CD8-positive, alpha-beta memory T cell (primary cell): ENCODE results near the gene CIB4. TPM values are rescaled to one million over a fixed set of nuclear protein-coding genes. Genes with fewer than 3 reads are reported as not detected.

Experiments
- CTCF ChIA-PET: fragments of 350-600 bp; sonication (Branson Sonifier 250); formaldehyde crosslinking; loops from one replicate; lab custom pipeline; 2021; ENCODE audit warnings: antibody characterized with exemption; lab: Charles Lee
- POLR2A ChIA-PET: fragments of 350-600 bp; sonication (Branson Sonifier 250); formaldehyde crosslinking; loops from one replicate; lab custom pipeline; 2021; ENCODE audit warnings: antibody characterized with exemption; lab: Charles Lee
- DNase-seq, 5 donors: peaks; one replicate each; pipeline versions ENCODE4 v3.0.0 to v3.0.0-alpha.2; 2020 to 2022; ENCODE audit warnings: mixed read lengths in 1 of 5
- H3K27ac ChIP-seq: one replicate; pipeline ENCODE4 v1.7.0; 2013; ENCODE audit warnings: low read depth, mild to moderate bottlenecking, low read length, moderate library complexity
- H3K27me3 ChIP-seq: 2 replicates; pipeline ENCODE4 v1.7.0; 2013; ENCODE audit warnings: low read length, mild to moderate bottlenecking; ENCODE audit not compliant: insufficient read depth, poor library complexity, severe bottlenecking
- H3K36me3 ChIP-seq: 2 replicates; pipeline ENCODE4 v1.7.0; 2013; ENCODE audit warnings: mild to moderate bottlenecking, low read length, moderate library complexity; ENCODE audit not compliant: insufficient read depth
- H3K4me1 ChIP-seq: 2 replicates; pipeline ENCODE4 v1.7.0; 2013; ENCODE audit warnings: mild to moderate bottlenecking, low read length, moderate library complexity; ENCODE audit not compliant: insufficient read depth
- H3K4me3 ChIP-seq: 2 replicates; pipeline ENCODE4 v1.7.0; 2013; ENCODE audit warnings: mild to moderate bottlenecking, low read length
- H3K9me3 ChIP-seq: 2 replicates; pipeline ENCODE4 v1.7.0; 2013; ENCODE audit warnings: mild to moderate bottlenecking, low read length
- H3K27ac Mint-ChIP-seq, 8 donors: one replicate each; pipeline ENCODE4 v1.8.0; 2020 to 2021; ENCODE audit warnings: mixed read lengths in 8 of 8, mild to moderate bottlenecking in 6 of 8, inconsistent platforms in 3 of 8, moderate library complexity in 3 of 8
- H3K27me3 Mint-ChIP-seq, 2 donors: one replicate each; pipeline ENCODE4 v1.8.0; 2020 to 2021; ENCODE audit warnings: mixed read lengths in 2 of 2, mild to moderate bottlenecking in 1 of 2, moderate library complexity in 1 of 2
- H3K36me3 Mint-ChIP-seq, 3 donors: one replicate each; pipeline ENCODE4 v1.8.0; 2020 to 2021; ENCODE audit warnings: mixed read lengths in 3 of 3, inconsistent platforms in 1 of 3, mild to moderate bottlenecking in 1 of 3
- H3K4me1 Mint-ChIP-seq, 3 donors: one replicate each; pipeline ENCODE4 v1.8.0; 2020 to 2021; ENCODE audit warnings: mixed read lengths in 3 of 3, inconsistent platforms in 1 of 3, mild to moderate bottlenecking in 1 of 3
- H3K4me3 Mint-ChIP-seq, 7 donors: one replicate each; pipeline ENCODE4 v1.8.0; 2020 to 2021; ENCODE audit warnings: mixed read lengths in 7 of 7, mild to moderate bottlenecking in 6 of 7, moderate library complexity in 4 of 7, inconsistent platforms in 2 of 7
- H3K9me3 Mint-ChIP-seq, 5 donors: one replicate each; pipeline ENCODE4 v1.8.0; 2020 to 2022; ENCODE audit warnings: mixed read lengths in 5 of 5, mild to moderate bottlenecking in 3 of 5, moderate library complexity in 2 of 5, inconsistent platforms in 1 of 5
- polyA plus RNA-seq: library from polyadenylated mRNA; unstranded; fragments of 300-500 nt; fragmentation: Illumina TruSeq; gene quantifications from one replicate; pipeline ENCODE4 v1.2.3, GENCODE V29; 2021
- total RNA-seq, 2 experiments: library from RNA; stranded (reverse); gene quantifications; one replicate each; pipeline ENCODE4 v1.2.3, GENCODE V29; 2021

Gene CIB4
- total and polyA plus RNA-seq, 3 experiments from 2014 or later: not detected

DNA sequence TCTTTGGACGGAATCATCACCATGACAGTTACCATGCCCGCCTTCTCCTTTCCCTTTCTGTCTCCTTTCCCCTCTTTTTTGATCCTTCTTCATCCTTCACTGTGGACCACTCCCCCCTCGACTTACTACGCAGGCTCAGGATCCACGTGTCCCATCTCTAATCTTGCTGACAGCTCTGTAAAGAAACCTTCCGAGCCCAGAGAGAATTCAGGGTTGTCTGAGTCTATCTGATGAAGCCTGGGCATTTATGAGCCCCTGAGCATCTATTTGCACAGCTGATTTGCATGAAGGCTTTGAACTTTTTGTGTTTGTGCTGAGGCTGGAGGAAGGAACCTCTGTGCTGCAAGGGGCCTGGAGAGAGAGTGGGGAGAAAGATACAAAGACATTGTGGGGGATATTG is 50.7 kb downstream of the CIB4 start:
- H3K4me3 ChIP-seq: no peak overlapping the region

DNA sequence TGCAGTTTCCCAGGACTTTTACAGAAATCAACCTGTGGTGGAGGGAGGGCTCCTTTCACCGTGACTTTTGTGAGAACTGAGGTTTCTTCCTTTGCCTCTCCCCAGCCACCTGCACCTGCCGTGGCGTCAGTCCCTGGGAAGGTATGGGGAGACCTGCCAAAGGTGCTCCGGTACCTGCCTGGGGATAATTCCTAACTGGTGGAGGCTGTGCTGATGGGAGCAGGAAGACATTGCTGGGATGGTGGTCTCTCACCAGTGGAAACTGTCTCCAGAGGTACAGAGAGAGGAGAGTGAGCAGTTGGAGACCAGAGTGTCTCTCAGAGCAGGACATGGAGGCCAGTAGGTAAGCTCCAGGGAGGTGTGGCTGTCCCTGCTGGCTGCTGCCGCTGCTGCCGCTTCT is 52.6 kb downstream of the CIB4 start:
- Histone ChIP-seq H3K27ac (no peak overlapping the region), H3K4me1 (no peaks in the 10 kb centered on the region), H3K9me3 (no peaks in the 10 kb centered on the region), H3K27me3 (no peaks in the 10 kb centered on the region), H3K4me3 (no peak overlapping the region), H3K36me3 (no peaks in the 10 kb centered on the region)
- no peak overlapping the region for H3K27ac Mint-ChIP-seq
- no peak overlapping the region for H3K4me3 Mint-ChIP-seq
- no peak for DNase-seq
- H3K4me1 Mint-ChIP-seq: no peaks in the 10 kb centered on the region
- H3K27me3 Mint-ChIP-seq: peaks cover 20 to 43% of the 10 kb centered on the region in 2 donors
- H3K36me3 Mint-ChIP-seq: no peaks in the 10 kb centered on the region
- ChIA-PET CTCF (no interaction called here), POLR2A (no interaction called here)
- H3K9me3 Mint-ChIP-seq: peaks cover 0 to 4% (median 2%) of the 10 kb centered on the region in 5 donors

More for the DNA sequence above, 50.7 kb downstream of the CIB4 start:
- H3K9me3 Mint-ChIP-seq: peaks cover 0 to 4% (median 2%) of the 10 kb centered on the region in 5 donors
- no peaks in the 10 kb centered on the region for H3K4me1 Mint-ChIP-seq
- H3K27me3 Mint-ChIP-seq: peaks cover 19 to 48% of the 10 kb centered on the region in 2 donors
- H3K4me3 Mint-ChIP-seq: no peak overlapping the region
- H3K36me3 Mint-ChIP-seq: no peaks in the 10 kb centered on the region
- CTCF ChIA-PET: no interaction called here
- Histone ChIP-seq H3K9me3 (no peaks in the 10 kb centered on the region), H3K4me1 (no peaks in the 10 kb centered on the region), H3K27me3 (peaks cover 7% of the 10 kb centered on the region), H3K27ac (no peak overlapping the region), H3K36me3 (no peaks in the 10 kb centered on the region)
- POLR2A ChIA-PET: no interaction called here
- no peak for DNase-seq
- H3K27ac Mint-ChIP-seq: no peak overlapping the region

DNA sequence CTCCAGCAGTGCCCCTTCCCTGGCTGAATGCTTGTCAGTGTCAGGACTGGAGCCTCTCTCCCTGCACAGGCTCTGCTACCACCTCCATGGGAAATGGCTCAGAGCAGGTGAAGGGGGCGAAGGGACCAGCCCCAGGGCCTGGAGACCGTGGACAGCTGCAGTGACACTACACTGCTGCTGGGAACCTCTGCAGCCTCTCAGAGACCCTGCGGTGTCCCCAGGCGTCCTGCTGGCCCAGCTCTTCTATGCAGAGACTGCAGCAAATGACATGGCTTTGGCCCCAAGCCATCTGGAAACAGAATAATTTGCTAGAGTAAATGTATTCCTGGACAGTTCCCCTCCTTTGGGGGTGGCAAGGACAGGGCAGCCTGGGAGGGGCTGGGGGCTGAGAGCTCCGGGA is 53.2 kb downstream of the CIB4 start:
- no peaks in the 10 kb centered on the region for H3K4me1 ChIP-seq
- H3K9me3 Mint-ChIP-seq: peaks cover 0 to 4% (median 2%) of the 10 kb centered on the region in 5 donors
- CTCF ChIA-PET: interaction anchor here (2.1 kb wide), 1 partner anchor 10 kb away, joined by 11 read pairs; no protein-coding TSS in a partner anchor

GRCh38 chr2:26585966-26586365 is 55.2 kb downstream of the CIB4 start:
- Mint-ChIP-seq H3K4me1 (no peaks in the 10 kb centered on the region), H3K4me3 (no peak overlapping the region), H3K9me3 (peaks cover 0 to 2% (median 0%) of the 10 kb centered on the region in 5 donors), H3K36me3 (no peaks in the 10 kb centered on the region), H3K27ac (no peak overlapping the region), H3K27me3 (peaks cover 19 to 49% of the 10 kb centered on the region in 2 donors)
- ChIA-PET CTCF (interaction anchor here (2.1 kb wide), 1 partner anchor 8 kb away, joined by 11 read pairs; no protein-coding TSS in a partner anchor), POLR2A (no interaction called here)
- Histone ChIP-seq H3K4me3 (no peak overlapping the region), H3K27me3 (no peaks in the 10 kb centered on the region), H3K9me3 (no peaks in the 10 kb centered on the region), H3K4me1 (no peaks in the 10 kb centered on the region), H3K36me3 (no peaks in the 10 kb centered on the region), H3K27ac (no peak overlapping the region)
- DNase-seq: no peak

More for the DNA sequence above, 53.2 kb downstream of the CIB4 start:
- Mint-ChIP-seq H3K4me3 (no peak overlapping the region), H3K36me3 (no peaks in the 10 kb centered on the region), H3K4me1 (no peaks in the 10 kb centered on the region), H3K27ac (no peak overlapping the region), H3K27me3 (peaks cover 22 to 42% of the 10 kb centered on the region in 2 donors)
- Histone ChIP-seq H3K4me3 (no peak overlapping the region), H3K9me3 (no peaks in the 10 kb centered on the region), H3K27me3 (no peaks in the 10 kb centered on the region), H3K36me3 (no peaks in the 10 kb centered on the region), H3K27ac (no peak overlapping the region)
- no peak for DNase-seq
- POLR2A ChIA-PET: no interaction called here

- Histone ChIP-seq H3K4me1 (no peaks in the 10 kb centered on the region), H3K4me3 (no peak overlapping the region), H3K9me3 (no peaks in the 10 kb centered on the region), H3K27ac (no peak overlapping the region), H3K27me3 (no peaks in the 10 kb centered on the region), H3K36me3 (no peaks in the 10 kb centered on the region)
- POLR2A ChIA-PET: no interaction called here
- Mint-ChIP-seq H3K27ac (no peak overlapping the region), H3K27me3 (peaks cover 17 to 47% of the 10 kb centered on the region in 2 donors), H3K36me3 (no peaks in the 10 kb centered on the region), H3K4me3 (no peak overlapping the region), H3K9me3 (peaks cover 0 to 2% (median 0%) of the 10 kb centered on the region in 5 donors), H3K4me1 (no peaks in the 10 kb centered on the region)
- CTCF ChIA-PET: no interaction called here
- no peak for DNase-seq
These were observed 56.1 kb downstream of the CIB4 start for GRCh38 chr2:26585100-26585499.

DNA sequence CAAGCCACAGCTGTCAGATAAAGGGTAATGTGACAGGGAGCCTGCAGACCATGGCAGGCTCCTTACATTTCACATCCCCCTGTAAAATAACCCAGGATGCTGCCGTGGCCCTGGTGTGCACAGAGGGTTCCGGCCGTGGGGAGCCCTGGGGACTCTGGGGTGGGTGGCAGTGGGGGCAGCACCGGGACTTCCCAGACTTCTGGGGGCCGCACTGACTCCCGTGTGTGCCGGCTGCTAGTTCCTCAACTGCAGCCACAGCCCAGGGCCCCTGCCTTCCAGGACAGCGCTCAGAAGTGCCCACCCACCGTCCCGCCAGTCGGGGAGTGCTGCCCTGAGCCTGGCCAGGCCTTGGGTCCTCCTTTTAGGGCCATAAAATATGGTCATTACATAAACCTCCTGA is 56.5 kb downstream of the CIB4 start:
- POLR2A ChIA-PET: no interaction called here
- H3K27me3 ChIP-seq: no peaks in the 10 kb centered on the region
- DNase-seq: no peak

GRCh38 chr2:26584191-26584590 is 57.0 kb downstream of the CIB4 start:
- no peaks in the 10 kb centered on the region for H3K4me1 Mint-ChIP-seq
- ChIA-PET CTCF (no interaction called here), POLR2A (no interaction called here)
- Histone ChIP-seq H3K9me3 (no peaks in the 10 kb centered on the region), H3K27ac (no peak overlapping the region), H3K36me3 (no peaks in the 10 kb centered on the region), H3K4me3 (no peak overlapping the region), H3K27me3 (no peaks in the 10 kb centered on the region), H3K4me1 (no peaks in the 10 kb centered on the region)
- no peak overlapping the region for H3K4me3 Mint-ChIP-seq
- DNase-seq: no peak
- H3K9me3 Mint-ChIP-seq: peaks cover 0 to 2% (median 0%) of the 10 kb centered on the region in 5 donors
- no peak overlapping the region for H3K27ac Mint-ChIP-seq
- peaks cover 17 to 54% of the 10 kb centered on the region in 2 donors for H3K27me3 Mint-ChIP-seq
- H3K36me3 Mint-ChIP-seq: no peaks in the 10 kb centered on the region

More for the DNA sequence above, 56.5 kb downstream of the CIB4 start:
- Mint-ChIP-seq H3K4me3 (no peak overlapping the region), H3K9me3 (peaks cover 0 to 2% (median 0%) of the 10 kb centered on the region in 5 donors), H3K4me1 (no peaks in the 10 kb centered on the region), H3K27me3 (peaks cover 17 to 52% of the 10 kb centered on the region in 2 donors), H3K36me3 (no peaks in the 10 kb centered on the region), H3K27ac (no peak overlapping the region)
- Histone ChIP-seq H3K27ac (no peak overlapping the region), H3K9me3 (no peaks in the 10 kb centered on the region), H3K4me3 (no peak overlapping the region), H3K36me3 (no peaks in the 10 kb centered on the region), H3K4me1 (no peaks in the 10 kb centered on the region)
- CTCF ChIA-PET: no interaction called here

- no peak overlapping the region for H3K27ac Mint-ChIP-seq
- H3K27me3 Mint-ChIP-seq: peaks cover 17 to 59% of the 10 kb centered on the region in 2 donors
- peaks cover 0 to 2% (median 0%) of the 10 kb centered on the region in 5 donors for H3K9me3 Mint-ChIP-seq
- DNase-seq: no peak
- Histone ChIP-seq H3K9me3 (no peaks in the 10 kb centered on the region), H3K4me3 (no peak overlapping the region), H3K27ac (no peak overlapping the region), H3K27me3 (no peaks in the 10 kb centered on the region), H3K36me3 (no peaks in the 10 kb centered on the region), H3K4me1 (no peaks in the 10 kb centered on the region)
- ChIA-PET CTCF (no interaction called here), POLR2A (no interaction called here)
- no peak overlapping the region for H3K4me3 Mint-ChIP-seq
- no peaks in the 10 kb centered on the region for H3K4me1 Mint-ChIP-seq
- H3K36me3 Mint-ChIP-seq: no peaks in the 10 kb centered on the region
These were observed 57.7 kb downstream of the CIB4 start for GRCh38 chr2:26583381-26583911.
